Caco-2 (cell line): Measurements from ENCODE around the gene UBE2V1. TPM values are rescaled to one million over a fixed set of nuclear protein-coding genes. Genes with fewer than 3 reads are reported as not detected.

Source experiments
- BruUV-seq: library from RNA; stranded (reverse); fragments of 400-500 nt; replicated peaks from 2 replicates; lab custom pipeline; 2021; lab: Mats Ljungman, UMichigan
- CTCF ChIA-PET: fragments of 300-600 bp; sonication (Branson Sonifier 250); formaldehyde crosslinking; loops from one replicate; lab custom pipeline; 2022; ENCODE audit warnings: antibody characterized with exemption; lab: Charles Lee
- POLR2A ChIA-PET: fragments of 300-600 bp; sonication (Branson Sonifier 250); formaldehyde crosslinking; loops from one replicate; lab custom pipeline; 2022; ENCODE audit warnings: antibody characterized with exemption; lab: Charles Lee
- DNase-seq, 2 experiments: peaks; one replicate each; pipeline versions ENCODE4 v3.0.0 to v3.0.0-alpha.2; 2020 to 2022
- H3K27me3 ChIP-seq: replicated peaks from 2 replicates; pipeline ENCODE4 v1.6.0; 2011; ENCODE audit warnings: low read length; ENCODE audit not compliant: control insufficient read depth, insufficient read depth
- H3K36me3 ChIP-seq: 2 replicates; pipeline ENCODE4 v1.5.1; 2011; ENCODE audit warnings: low read length; ENCODE audit not compliant: control insufficient read depth, insufficient read depth
- H3K4me1 ChIP-seq: fragments of 250-450 bp; sonication (Bioruptor Pico); 2 replicates; pipeline ENCODE4 v1.5.1; 2020; ENCODE audit warnings: mild to moderate bottlenecking
- H3K4me3 ChIP-seq: 2 replicates; pipeline ENCODE4 v1.5.1; 2011; ENCODE audit warnings: low read depth, mild to moderate bottlenecking, control low read depth, low read length
- H3K9me3 ChIP-seq: fragments of 250-450 bp; sonication (Bioruptor Pico); 2 replicates; pipeline ENCODE4 v1.5.1; 2020; ENCODE audit warnings: mild to moderate bottlenecking, moderate library complexity
- H3K27ac Mint-ChIP-seq: one replicate; pipeline ENCODE4 v1.8.0; 2022; ENCODE audit warnings: mixed read lengths; ENCODE audit not compliant: unreplicated experiment
- H3K27me3 Mint-ChIP-seq: one replicate; pipeline ENCODE4 v1.8.0; 2022; ENCODE audit warnings: mixed read lengths; ENCODE audit not compliant: insufficient read depth, unreplicated experiment
- H3K36me3 Mint-ChIP-seq: one replicate; pipeline ENCODE4 v1.8.0; 2022; ENCODE audit warnings: mild to moderate bottlenecking, mixed read lengths; ENCODE audit not compliant: insufficient read depth, unreplicated experiment
- H3K4me1 Mint-ChIP-seq: one replicate; pipeline ENCODE4 v1.8.0; 2022; ENCODE audit warnings: low read depth, mixed read lengths; ENCODE audit not compliant: unreplicated experiment
- H3K4me3 Mint-ChIP-seq: one replicate; pipeline ENCODE4 v1.8.0; 2022; ENCODE audit warnings: mild to moderate bottlenecking, moderate library complexity, mixed read lengths; ENCODE audit not compliant: unreplicated experiment
- H3K9me3 Mint-ChIP-seq: one replicate; pipeline ENCODE4 v1.8.0; 2022; ENCODE audit warnings: mixed read lengths; ENCODE audit not compliant: unreplicated experiment
- CTCF ChIP-seq, 2 experiments: fragments of 200-600 bp in 1 of 2; IDR thresholded peaks; 1 replicate in 1 of 2; 2 replicates in 1 of 2; pipeline versions ENCODE4 v1.5.1 to v1.8.0; 2011 to 2022; ENCODE audit warnings: antibody characterized with exemption in 1 of 2, control low read depth in 1 of 2, inconsistent platforms in 1 of 2, low read depth in 1 of 2, low read length in 1 of 2, mild to moderate bottlenecking in 1 of 2, moderate library complexity in 1 of 2; ENCODE audit not compliant: insufficient read depth in 1 of 2, severe bottlenecking in 1 of 2, unreplicated experiment in 1 of 2
- intact Hi-C: fragments of 100-400 bp; cut with micrococcal nuclease; formaldehyde crosslinking; loops from one replicate; pipeline ENCODE4 v1.10.0; 2022; ENCODE audit not compliant: unreplicated experiment
- total RNA-seq: library from RNA; stranded (reverse); gene quantifications from 2 replicates; pipeline ENCODE4 v1.2.3, GENCODE V29; 2022

The UBE2V1 gene
- total RNA-seq, 1 experiment from 2014 or later, result 485 TPM

DNA sequence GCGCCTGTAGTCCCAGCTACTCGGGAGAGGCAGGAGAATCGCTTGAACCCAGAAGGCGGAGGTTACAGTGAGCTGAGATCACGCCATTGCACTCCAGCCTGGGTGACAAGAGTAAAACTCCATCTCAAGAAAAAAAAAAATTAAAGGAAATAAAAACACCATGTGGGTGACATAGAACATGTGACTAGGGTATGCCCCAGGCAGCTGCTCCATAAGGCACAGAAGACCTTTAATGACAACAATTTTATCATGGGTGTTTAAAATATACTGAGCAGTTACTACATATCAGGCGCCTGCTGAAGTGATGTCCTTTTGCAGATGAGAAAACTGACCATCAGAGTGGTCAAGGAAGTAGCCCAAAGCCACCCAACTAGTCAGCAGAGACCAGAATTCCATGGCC is 32.6 kb upstream of the UBE2V1 start:
- no peaks in the 10 kb centered on the region for H3K27me3 Mint-ChIP-seq
- POLR2A ChIA-PET, result interaction anchor here (2.1 kb wide), 1 partner anchor 9 kb away, joined by 19 read pairs; the partner anchor contains the start of gene PEDS1
- no TSS peak for BruUV-seq
- peak overlapping the region; percentile 7 for H3K27ac Mint-ChIP-seq
- peaks cover 43% of the 10 kb centered on the region for H3K4me1 Mint-ChIP-seq
- H3K4me1 ChIP-seq, result peaks cover 16% of the 10 kb centered on the region
- no peak overlapping the region for H3K4me3 ChIP-seq
- no peaks in the 10 kb centered on the region for H3K9me3 Mint-ChIP-seq
- H3K9me3 ChIP-seq, result no peaks in the 10 kb centered on the region
- TF ChIP-seq CTCF (IDR thresholded peaks at IDR 0.05; ENCODE audit: insufficient read depth in 1 of 2, low read depth in 1 of 2, low read length in 1 of 2, severe bottlenecking in 1 of 2, unreplicated experiment in 1 of 2), result no peak
- intact Hi-C loops, result no loop called here
- H3K4me3 Mint-ChIP-seq, result no peak overlapping the region
- DNase-seq, result no peak
- peaks cover 86% of the 10 kb centered on the region for H3K36me3 Mint-ChIP-seq
- peaks cover 26% of the 10 kb centered on the region for H3K36me3 ChIP-seq
- CTCF ChIA-PET, result interaction anchor here (1.9 kb wide), 1 partner anchor 25 kb away, joined by 10 read pairs; no protein-coding TSS in a partner anchor
- H3K27me3 ChIP-seq, result no peaks in the 10 kb centered on the region

- Mint-ChIP-seq H3K9me3 (no peaks in the 10 kb centered on the region), H3K4me3 (no peak overlapping the region), H3K27me3 (no peaks in the 10 kb centered on the region), H3K27ac (no peak overlapping the region), H3K36me3 (peaks cover 86% of the 10 kb centered on the region), H3K4me1 (peaks cover 43% of the 10 kb centered on the region)
- DNase-seq, result peak in 1 of 2 experiments; percentile 58
- BruUV-seq, result no TSS peak
- intact Hi-C loops, result no loop called here
- peaks cover 11% of the 10 kb centered on the region for H3K4me1 ChIP-seq
- POLR2A ChIA-PET, result interaction anchor here (1.0 to 2.1 kb wide), 4 partner anchors 8 to 28 kb away, joined by 3 to 19 read pairs (median 4); partner anchors contain the start of gene PEDS1
- no peaks in the 10 kb centered on the region for H3K27me3 ChIP-seq
- TF ChIP-seq CTCF (IDR thresholded peaks at IDR 0.05; ENCODE audit: insufficient read depth in 1 of 2, low read depth in 1 of 2, low read length in 1 of 2, severe bottlenecking in 1 of 2, unreplicated experiment in 1 of 2), result no peak
- H3K9me3 ChIP-seq, result no peaks in the 10 kb centered on the region
- CTCF ChIA-PET, result interaction anchor here (0.7 to 1.9 kb wide), 7 partner anchors 8 to 601 kb away, joined by 3 to 10 read pairs (median 3); no protein-coding TSS in a partner anchor
- H3K4me3 ChIP-seq, result no peak overlapping the region
- peaks cover 25% of the 10 kb centered on the region for H3K36me3 ChIP-seq
Measured at GRCh38 chr20:50144362-50144761, 31.4 kb upstream of the UBE2V1 start.

GRCh38 chr20:50142812-50143211 is 29.9 kb upstream of the UBE2V1 start:
- intact Hi-C loops, result no loop called here
- no peak overlapping the region for H3K4me3 Mint-ChIP-seq
- Histone ChIP-seq H3K27me3 (no peaks in the 10 kb centered on the region), H3K9me3 (no peaks in the 10 kb centered on the region), H3K36me3 (peaks cover 20% of the 10 kb centered on the region), H3K4me3 (no peak overlapping the region), H3K4me1 (peaks cover 24% of the 10 kb centered on the region)
- peak overlapping the region; percentile 17 for H3K27ac Mint-ChIP-seq
- no peaks in the 10 kb centered on the region for H3K27me3 Mint-ChIP-seq
- POLR2A ChIA-PET, result interaction anchor here (0.6 to 1.5 kb wide), 3 partner anchors 11 to 27 kb away, joined by 3 read pairs; partner anchors contain the start of gene PEDS1
- H3K4me1 Mint-ChIP-seq, result peaks cover 38% of the 10 kb centered on the region
- no peaks in the 10 kb centered on the region for H3K9me3 Mint-ChIP-seq
- CTCF ChIA-PET, result no interaction called here
- no peak for TF ChIP-seq CTCF (IDR thresholded peaks at IDR 0.05; ENCODE audit: insufficient read depth in 1 of 2, low read depth in 1 of 2, low read length in 1 of 2, severe bottlenecking in 1 of 2, unreplicated experiment in 1 of 2)
- DNase-seq, result peak in 1 of 2 experiments; percentile 33
- no TSS peak for BruUV-seq
- H3K36me3 Mint-ChIP-seq, result peaks cover 85% of the 10 kb centered on the region
